ENCODE results near the gene MTHFD1. TPM values are rescaled to one million over a fixed set of nuclear protein-coding genes. Genes with fewer than 3 reads are reported as not detected.

The MTHFD1 gene
- polyA plus RNA-seq, 3 donors: 11.8 to 21.3 (median 14.3) TPM

GRCh38 chr14:64478634-64479250 is 90.6 kb downstream of the MTHFD1 start:
- Histone ChIP-seq H3K27ac (ENCODE audit: low read depth in 1 of 2, low read length in 2 of 2) (no peak overlapping the region), H2AFZ (ENCODE audit: insufficient read depth, low read depth, low read length, poor library complexity, severe bottlenecking) (no peak overlapping the region), H3K27me3 (ENCODE audit: control insufficient read depth in 2 of 2, insufficient read depth in 2 of 2, low read length in 2 of 2) (no peaks in the 10 kb centered on the region), H3K9me3 (replicated peaks in 1 of 2; ENCODE audit: control insufficient read depth in 1 of 2, insufficient read depth in 1 of 2, low read length in 2 of 2) (no peaks in the 10 kb centered on the region), H3K4me3 (replicated peaks in 1 of 3; ENCODE audit: low read depth in 2 of 3, low read length in 3 of 3) (no peak overlapping the region), H3K4me2 (replicated peaks; ENCODE audit: extremely low read depth, low read length, poor library complexity, severe bottlenecking) (no peak overlapping the region), H3K79me2 (ENCODE audit: insufficient read depth, low read length) (no peaks in the 10 kb centered on the region), H3K36me3 (replicated peaks in 1 of 2; ENCODE audit: control insufficient read depth in 1 of 2, insufficient read depth in 2 of 2, low read length in 2 of 2) (no peaks in the 10 kb centered on the region), H4K20me1 (ENCODE audit: insufficient read depth, low read length) (no peaks in the 10 kb centered on the region), H3K4me1 (ENCODE audit: control insufficient read depth in 1 of 2, insufficient read depth in 2 of 2, low read length in 2 of 2) (no peaks in the 10 kb centered on the region), H3K9ac (ENCODE audit: insufficient read depth, low read length, poor library complexity, severe bottlenecking) (no peak overlapping the region)
- Mint-ChIP-seq H3K36me3 (peaks cover 4 to 18% of the 10 kb centered on the region in 2 donors), H3K4me1 (no peaks in the 10 kb centered on the region), H3K27ac (no peak overlapping the region), H3K27me3 (ENCODE audit: low read depth in 3 of 3) (no peaks in the 10 kb centered on the region), H3K4me3 (no peak overlapping the region), H3K9me3 (no peaks in the 10 kb centered on the region)
- intact Hi-C loops (cut with micrococcal nuclease): no loop called here
- TF ChIP-seq CTCF (IDR thresholded peaks at IDR 0.05): peak; percentile 70
- DNase-seq: no peak

- peaks cover 33 to 56% of the 10 kb centered on the region in 2 donors for H3K36me3 ChIP-seq (replicated peaks in 1 of 2; ENCODE audit: control insufficient read depth in 1 of 2, insufficient read depth in 2 of 2, low read length in 2 of 2)
- no peak overlapping the region for H3K4me3 ChIP-seq (replicated peaks in 1 of 3; ENCODE audit: low read depth in 2 of 3, low read length in 3 of 3)
- intact Hi-C loops (cut with micrococcal nuclease): no loop called here
- H3K4me2 ChIP-seq (replicated peaks; ENCODE audit: extremely low read depth, low read length, poor library complexity, severe bottlenecking): no peak overlapping the region
- H3K4me1 Mint-ChIP-seq: no peaks in the 10 kb centered on the region
- no peak overlapping the region for H3K27ac ChIP-seq (ENCODE audit: low read depth in 1 of 2, low read length in 2 of 2)
- H3K27ac Mint-ChIP-seq: no peak overlapping the region
- H3K27me3 ChIP-seq (ENCODE audit: control insufficient read depth in 2 of 2, insufficient read depth in 2 of 2, low read length in 2 of 2): no peaks in the 10 kb centered on the region
- no peak overlapping the region for H3K9ac ChIP-seq (ENCODE audit: insufficient read depth, low read length, poor library complexity, severe bottlenecking)
- TF ChIP-seq CTCF (IDR thresholded peaks at IDR 0.05): no peak
- no peaks in the 10 kb centered on the region for H3K9me3 ChIP-seq (replicated peaks in 1 of 2; ENCODE audit: control insufficient read depth in 1 of 2, insufficient read depth in 1 of 2, low read length in 2 of 2)
- no CpG with 5 or more reads among the region's 5 CpGs for WGBS (ENCODE audit: insufficient coverage)
- no peaks in the 10 kb centered on the region for H3K27me3 Mint-ChIP-seq (ENCODE audit: low read depth in 3 of 3)
- no peaks in the 10 kb centered on the region for H4K20me1 ChIP-seq (ENCODE audit: insufficient read depth, low read length)
- no peaks in the 10 kb centered on the region for H3K79me2 ChIP-seq (ENCODE audit: insufficient read depth, low read length)
- no peaks in the 10 kb centered on the region for H3K4me1 ChIP-seq (ENCODE audit: control insufficient read depth in 1 of 2, insufficient read depth in 2 of 2, low read length in 2 of 2)
- no peaks in the 10 kb centered on the region for H3K9me3 Mint-ChIP-seq
- H2AFZ ChIP-seq (ENCODE audit: insufficient read depth, low read depth, low read length, poor library complexity, severe bottlenecking): no peak overlapping the region
- H3K36me3 Mint-ChIP-seq: peaks cover 43 to 45% of the 10 kb centered on the region in 2 donors
- no peak for DNase-seq
- H3K4me3 Mint-ChIP-seq: no peak overlapping the region
Measured at GRCh38 chr14:64488590-64489099, 100.5 kb downstream of the MTHFD1 start.

All from CD14-positive monocyte (primary cell).